ENCODE data around the gene CA12. TPM values are rescaled to one million over a fixed set of nuclear protein-coding genes. Genes with fewer than 3 reads are reported as not detected.
A peak's percentile ranks its signal among the peaks of the same experiment; 100 is the strongest.

CA12 gene
- total RNA-seq, 1 experiment from 2014 or later, result 5.2 TPM

DNA sequence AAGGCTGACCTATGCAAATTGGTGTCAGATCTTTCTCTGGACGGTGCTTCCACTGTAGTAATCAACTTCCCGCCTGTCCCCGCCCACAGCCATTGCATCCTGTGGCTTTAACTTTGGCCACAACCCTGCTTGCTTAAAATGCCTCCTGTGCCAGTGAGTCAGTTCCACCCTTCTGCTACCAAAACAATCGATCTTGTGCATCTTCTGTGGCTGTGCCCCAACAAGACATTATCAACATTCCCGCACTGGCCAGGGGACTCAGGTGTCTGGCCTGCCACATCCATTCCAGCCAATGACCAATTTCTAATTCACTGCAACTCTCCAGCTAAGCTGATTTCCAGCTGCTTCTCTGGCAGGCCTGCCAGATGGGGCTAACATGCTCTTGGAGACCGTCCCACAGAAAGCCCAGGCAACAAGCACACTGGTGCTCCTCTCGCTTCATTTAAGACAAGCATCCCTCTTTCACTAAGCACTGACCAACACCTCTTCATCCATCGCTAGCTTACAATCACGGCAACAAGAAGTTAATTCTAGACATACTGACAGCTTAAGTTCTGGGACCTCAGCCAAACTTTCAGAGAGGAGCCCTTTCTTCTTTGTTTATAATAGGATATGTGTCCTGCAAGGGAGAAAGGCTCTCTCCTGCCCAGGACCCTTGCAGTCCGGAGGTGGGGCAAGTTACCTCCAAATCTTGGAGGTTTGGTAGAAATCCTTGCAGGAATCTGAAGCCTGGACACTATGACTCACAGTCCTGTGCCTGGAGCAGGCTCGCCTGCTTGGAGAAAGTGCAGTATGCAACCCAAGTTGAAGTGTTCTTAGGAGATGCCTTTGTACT, 6.7 kb downstream of the CA12 start:
- DNase-seq (ENCODE audit: low read depth), result peak; percentile 64

DNA sequence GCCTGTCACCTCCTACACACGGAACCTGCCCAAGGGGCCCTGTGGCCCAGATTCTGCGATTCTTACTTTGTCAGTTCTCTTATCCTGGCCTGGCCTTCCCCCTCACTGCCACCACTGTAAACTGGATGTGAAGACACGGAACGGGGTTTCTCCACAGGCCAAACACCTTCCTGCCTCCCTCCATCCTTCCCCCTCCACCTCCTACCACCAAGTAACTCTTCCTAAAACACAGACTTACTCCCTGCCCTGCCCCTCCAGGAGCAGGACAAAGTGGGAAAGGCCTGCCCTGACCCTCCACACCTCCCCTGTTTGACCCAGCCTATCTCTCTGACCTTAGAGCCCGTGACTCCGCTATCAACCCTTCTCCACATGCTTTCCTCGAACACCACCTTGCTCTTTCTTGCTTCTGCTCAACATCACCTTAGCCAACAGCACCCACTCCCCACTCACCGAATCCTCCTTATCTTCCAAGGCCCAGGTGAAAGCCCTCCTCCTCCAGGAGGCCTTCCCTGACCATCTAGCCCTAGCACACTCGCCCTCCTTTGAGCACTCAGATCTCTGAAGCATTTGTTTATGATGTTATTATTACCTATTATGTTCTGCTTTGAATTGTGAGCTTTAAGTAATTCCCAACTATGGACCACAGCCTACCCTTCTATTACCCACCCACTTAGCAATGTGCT, 7.6 kb downstream of the CA12 start:
- DNase-seq (ENCODE audit: low read depth), result no peak

DNA sequence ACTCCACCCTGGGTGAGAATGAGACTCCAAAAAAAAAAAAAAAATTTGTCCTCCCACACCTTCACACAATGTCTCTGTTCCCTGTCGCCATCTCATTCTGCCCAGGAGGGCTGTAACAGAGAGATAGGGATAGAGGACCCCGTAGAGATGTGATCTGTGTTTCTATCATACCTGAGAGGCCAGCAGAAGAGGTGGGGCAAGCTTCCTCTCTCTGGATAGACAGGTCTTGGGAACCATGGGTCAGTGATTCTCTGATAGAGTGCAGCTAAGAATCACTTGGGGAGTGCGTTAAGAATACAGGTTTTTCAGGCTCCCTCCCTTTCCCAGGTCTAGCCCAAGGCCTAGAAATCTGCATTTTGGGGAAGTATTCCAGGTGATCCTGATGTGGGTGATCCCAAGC, 8.3 kb downstream of the CA12 start:
- DNase-seq (ENCODE audit: low read depth), result no peak

DNA sequence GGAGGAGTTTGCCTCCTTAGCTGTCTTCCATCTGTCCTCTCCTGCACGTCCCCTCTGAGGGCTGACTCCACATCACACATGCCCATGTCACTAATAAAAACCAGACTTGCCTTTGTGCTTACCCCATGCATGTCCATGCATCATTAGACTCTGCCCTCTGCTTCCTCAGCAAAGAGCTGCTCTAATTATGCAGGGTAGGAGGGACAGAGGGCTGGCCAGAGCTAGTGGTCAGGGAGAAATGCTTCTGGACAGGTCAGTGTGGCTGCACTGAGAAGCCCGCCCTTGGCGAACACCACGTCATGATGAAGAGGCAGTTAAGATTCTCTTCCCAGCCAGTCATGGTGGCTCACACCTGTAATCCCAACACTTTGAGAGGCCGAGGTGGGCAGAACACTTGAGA, 8.9 kb downstream of the CA12 start:
- no peak for DNase-seq (ENCODE audit: low read depth)

DNA sequence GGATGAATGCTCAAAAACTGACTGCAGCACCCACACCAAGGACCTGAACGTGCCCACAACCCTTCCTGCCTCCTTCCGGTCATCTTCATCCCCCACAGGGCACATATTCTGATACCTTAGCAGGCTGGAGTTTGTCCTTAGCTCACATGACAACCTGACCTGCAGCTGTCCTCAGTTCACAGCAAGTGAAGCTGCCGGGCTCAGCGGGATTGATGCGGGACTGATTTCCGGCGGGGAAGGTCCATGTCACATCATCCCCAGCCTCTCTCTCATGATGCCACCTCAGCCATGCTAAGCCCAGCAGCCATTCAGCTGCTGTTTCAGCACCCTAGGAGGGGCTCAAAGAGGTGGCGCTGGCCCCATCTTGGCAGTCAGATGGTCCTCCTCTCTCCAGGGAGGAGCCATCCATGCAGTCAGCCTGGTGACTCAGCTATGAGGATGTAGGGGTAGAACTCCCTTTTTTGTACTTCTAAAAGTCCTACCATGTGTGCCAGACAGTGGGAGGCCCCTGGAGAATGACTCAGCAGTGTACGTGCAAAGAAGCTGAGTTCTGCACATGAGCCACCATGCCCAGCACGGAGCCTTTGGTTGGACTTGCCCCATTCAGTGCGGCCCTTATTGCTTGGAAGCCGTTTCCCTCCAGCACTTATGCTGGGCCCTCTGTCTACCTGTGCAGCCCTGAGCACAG, 9.5 kb downstream of the CA12 start:
- DNase-seq (ENCODE audit: low read depth), result peak; percentile 95

DNA sequence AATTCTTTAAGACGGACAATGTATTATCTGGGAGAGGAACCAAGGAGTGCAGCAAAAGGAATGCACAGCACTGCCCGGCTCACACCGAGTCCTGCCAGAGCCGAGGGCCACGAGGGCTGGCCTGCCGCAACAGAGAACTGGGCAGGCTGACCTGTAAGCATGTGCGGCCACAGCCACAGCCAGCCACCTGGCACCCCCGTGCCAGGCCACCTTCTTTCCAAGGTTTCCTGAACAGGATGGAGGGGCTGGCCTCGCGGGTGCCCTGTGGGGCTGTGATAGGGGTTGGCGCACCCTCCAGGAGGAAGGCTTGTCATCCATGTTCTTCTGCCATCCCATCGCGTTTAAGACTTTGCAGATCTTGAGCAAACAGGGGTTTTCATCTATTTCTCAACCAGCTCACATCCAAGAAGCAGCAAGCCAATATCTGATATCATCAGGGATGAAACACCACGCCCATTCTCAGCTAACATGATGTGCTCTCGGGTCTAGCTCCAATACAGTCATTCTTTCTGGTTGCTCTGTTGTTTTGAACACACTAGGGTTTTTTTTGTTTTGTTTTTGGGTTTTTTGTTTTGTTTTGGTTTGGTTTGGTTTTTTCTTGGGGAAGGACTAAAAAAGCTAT, 10.2 kb downstream of the CA12 start:
- no peak for DNase-seq (ENCODE audit: low read depth)

DNA sequence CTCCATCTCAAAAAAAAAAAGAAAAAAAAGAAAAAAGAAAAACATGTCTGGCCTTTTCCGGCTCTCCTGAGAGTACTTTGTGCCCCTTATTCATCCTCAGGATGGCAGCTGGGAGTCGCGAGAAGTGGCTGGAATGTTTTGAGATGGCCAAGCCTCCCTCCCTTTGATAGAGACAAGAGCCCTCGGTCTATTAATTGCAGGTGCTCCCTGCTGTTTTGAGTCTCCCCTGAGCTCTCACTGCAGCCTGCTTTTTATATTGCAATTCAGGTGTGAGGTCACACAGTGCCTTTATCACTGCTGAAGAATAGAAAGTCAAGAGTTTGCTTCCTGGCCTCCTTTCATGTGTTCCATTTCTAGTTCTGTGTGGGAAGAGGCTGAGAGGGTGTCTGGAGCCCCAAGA, 10.9 kb downstream of the CA12 start:
- DNase-seq (ENCODE audit: low read depth), result no peak

DNA sequence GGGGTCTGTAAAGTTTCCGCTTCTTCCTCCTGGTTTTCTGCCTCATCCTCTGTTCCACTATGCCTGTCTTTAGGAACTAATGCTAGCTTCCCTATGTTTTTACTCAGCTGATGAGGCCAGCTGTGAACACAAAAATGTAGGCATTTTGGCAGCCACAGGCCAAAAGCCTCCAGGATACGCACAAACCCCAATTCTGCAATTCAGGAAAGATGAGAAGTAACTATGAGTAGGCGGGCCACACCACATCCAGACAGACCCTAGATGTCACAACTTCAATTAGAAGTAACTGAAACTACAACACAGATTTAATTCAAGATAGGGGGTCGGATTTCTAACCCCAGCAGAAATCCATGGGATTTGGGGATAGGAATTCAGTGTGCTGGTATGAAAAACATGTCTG, 11.9 kb downstream of the CA12 start:
- DNase-seq (ENCODE audit: low read depth), result no peak

DNA sequence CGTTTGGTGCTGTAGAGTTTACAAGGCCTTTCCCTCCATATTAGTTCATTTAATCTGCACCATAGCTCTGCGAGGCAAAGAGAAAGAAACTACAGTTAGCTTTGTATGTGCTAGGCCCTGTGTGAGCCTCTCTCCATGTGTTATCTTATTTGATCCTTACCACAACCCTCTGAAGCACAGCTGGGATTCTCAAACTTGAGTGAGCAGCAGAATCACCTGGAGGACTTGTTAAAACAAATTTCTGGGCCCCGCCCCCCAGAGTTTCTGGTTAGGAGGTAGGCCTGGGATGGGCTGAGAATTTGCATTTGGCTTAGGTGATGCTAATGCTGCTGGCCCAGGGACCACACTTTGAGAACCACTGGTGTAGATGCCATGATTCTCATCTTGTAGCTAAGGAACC, 12.3 kb downstream of the CA12 start:
- DNase-seq (ENCODE audit: low read depth), result no peak

DNA sequence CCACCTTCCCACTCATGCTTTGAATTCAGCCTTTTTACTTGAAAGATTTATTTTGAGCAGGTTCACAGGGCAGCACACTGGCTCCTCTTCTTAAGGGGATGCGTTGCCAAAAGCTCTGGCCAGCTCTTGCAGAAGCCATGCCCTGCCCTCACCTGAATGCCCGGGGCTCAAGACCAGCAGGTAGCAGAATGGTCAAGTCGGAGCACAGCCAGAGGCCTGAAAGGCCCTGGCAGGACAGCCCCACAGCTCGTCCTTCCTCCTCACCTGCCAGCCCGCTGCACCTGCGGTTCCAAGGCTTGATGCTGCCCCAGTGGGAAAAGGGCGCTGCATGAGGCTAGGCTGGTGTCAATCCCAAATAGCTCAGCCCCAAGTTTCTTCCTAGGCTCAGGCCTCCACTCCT, 13.1 kb downstream of the CA12 start:
- DNase-seq (ENCODE audit: low read depth), result no peak

DNA sequence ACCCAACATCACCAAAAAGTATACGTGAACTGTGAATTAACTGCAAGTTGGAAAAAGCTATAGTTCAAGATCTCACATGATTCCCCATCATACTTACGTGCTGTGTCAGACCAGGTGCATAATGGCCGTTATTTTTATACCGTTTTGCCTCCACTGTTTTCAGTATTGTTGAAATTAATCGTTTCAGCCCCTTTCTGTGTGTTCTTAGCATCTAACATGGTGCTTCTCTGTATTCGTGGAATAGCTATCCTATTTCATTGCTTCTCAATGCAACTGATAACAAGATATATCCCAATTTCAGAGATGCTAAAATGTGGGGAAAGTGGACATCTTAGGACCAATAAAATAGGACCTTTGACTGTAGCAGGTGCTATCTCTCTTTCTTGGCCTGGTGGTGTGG, 13.7 kb downstream of the CA12 start:
- no peak for DNase-seq (ENCODE audit: low read depth)

DNA sequence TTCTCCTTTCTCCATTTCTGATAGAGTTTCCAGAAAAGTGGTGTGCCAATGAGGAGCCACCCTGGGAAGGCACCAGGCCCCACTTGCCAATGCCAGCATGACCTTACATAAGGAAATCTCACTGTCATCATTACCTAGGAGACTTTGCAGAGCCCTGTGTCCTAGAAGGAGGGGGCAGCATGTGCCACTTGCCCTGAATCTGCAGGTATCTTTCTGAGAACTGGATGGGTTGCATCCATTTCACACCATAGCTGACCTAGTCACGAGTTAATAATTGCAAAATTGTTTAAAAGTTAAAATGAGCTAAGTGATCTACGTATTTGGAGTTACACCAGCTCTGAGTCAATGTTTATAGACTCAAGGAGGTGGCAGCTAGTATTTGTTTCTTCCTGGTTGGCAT, 14.3 kb downstream of the CA12 start:
- DNase-seq (ENCODE audit: low read depth), result no peak

DNA sequence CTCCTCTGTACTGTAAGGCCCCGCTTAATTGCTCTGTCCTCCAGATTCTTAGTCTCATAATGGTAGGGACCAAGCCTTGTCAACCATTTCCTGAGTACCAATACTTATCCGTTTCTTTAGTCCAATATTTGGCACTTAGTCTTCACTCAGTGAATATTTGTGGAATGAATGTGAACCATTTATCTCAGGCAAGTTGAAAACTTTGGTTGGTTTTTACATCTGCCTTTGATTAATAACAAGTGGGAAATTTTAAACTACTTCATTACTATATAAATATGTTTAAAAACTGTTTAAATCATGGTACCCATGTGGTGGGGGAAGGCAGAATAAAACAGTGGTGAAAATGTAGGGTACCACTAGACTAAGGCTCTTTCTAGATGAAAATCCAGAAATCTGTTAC, 15.2 kb downstream of the CA12 start:
- DNase-seq (ENCODE audit: low read depth), result no peak

DNA sequence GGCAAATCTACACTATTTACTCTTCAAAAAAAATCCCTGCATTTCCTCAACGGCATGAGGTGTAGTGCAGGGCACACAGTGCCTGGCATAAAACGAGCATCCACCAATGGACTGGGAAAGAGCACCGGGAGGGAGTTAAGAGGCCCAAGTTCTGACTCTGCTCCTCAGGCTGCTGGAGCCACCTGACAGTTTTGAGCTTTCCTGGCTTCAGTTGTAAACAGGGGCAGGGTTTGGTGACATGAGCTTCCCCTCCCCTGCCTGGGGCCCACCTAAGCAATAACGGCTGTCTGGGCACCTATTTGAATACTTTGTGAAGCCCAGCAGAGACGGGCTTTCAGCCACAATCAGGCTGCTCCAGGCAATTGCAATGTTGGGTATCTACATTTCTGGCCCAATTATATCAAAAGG, 16.4 kb downstream of the CA12 start:
- DNase-seq (ENCODE audit: low read depth), result no peak

DNA sequence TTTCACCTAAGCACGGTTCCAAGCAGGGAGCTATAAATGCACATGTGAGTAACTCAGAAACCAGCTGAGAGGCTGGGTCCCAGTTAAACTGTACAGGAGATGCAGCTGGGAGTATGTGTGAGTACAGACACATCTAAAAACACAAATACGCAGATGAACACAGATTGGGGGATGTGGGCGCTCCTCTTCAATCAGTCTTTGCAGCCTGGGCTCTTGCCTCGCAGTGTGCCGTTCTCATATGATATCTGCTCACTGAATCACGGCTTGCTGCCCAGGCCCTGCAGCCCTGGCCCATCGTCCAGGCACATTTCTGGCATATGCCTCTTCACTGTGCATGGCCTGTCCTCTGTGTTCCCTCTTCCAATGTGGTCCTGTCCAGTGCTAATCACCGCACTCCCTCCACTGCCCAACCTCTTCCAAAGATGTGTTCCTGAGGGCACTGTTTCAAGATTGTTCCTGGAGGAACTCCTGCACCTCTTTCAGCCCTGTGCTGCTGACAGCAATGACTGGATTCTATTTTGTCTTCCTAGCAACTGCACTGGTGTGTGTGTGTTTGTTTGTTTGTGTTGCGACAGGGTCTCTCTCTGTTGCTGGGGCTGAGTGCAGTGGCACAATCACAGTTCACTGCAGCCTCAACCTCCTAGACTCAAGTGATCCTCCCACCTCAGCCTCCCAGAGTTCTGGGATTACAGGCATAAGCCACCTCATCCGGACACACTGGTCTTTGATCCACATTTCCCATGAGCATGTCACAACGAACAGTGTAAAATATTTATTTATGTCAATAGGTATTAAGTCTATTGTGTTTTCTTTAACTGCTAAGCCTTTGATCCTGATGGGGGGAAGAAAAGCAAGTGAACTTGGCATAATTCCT, 17.0 kb downstream of the CA12 start:
- DNase-seq (ENCODE audit: low read depth), result no peak

DNA sequence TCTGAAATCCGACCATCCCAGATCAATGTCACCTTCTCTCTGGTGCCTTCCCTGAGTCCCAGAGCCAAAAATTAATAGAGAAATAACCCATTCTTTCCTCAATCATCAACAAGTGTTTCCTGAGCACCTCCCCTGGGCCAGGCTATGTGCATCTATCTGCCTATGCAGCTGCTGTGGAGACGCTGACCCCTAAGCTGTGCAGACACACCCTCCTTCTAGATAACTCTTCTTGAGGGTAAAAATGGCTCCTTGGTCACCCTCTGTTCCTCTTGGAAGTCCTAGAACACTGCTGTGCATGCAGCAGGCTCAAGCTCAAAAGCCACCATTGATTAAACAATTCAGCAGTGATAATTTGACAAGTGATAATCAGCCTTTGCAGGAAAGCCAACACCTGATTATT, 18.4 kb downstream of the CA12 start:
- no peak for DNase-seq (ENCODE audit: low read depth)

DNA sequence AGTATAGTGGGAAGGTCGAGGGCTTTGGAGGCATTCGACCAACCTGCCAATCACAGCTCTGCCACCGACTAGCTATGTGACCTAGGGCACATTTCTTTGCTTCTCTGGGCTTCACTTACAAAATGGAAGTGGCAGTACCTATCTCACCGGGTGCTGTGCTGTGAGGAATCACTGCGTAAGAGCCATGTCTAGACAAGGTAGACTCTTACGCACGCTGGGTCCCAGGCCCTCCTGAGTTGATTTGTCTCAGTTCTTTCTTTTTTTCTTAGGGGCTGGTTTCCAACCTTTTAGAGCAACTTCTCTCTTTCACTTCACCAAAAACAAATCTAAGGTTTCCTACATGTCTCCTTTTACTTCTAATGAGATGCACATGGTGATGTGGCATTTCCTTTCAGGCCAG, 18.8 kb downstream of the CA12 start:
- no peak for DNase-seq (ENCODE audit: low read depth)

DNA sequence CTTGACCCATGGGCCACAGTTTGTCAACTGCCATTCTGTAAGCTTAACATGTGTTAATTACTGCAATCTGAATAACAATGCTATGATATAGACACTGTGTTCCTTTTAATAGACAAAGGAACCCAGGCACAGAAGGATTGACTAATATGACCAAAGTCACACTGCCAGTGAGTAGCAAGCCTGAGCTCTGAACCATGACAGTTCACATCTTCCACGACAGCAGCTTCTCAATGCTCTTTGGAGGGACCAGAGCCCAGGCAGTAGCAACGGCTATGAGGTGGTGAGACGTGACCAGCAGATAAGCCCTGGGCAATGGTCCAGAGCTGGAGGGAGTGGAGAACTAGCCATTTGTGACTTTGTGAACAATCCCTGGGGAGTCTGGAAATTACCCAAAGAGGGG, 19.4 kb downstream of the CA12 start:
- DNase-seq (ENCODE audit: low read depth), result no peak

DNA sequence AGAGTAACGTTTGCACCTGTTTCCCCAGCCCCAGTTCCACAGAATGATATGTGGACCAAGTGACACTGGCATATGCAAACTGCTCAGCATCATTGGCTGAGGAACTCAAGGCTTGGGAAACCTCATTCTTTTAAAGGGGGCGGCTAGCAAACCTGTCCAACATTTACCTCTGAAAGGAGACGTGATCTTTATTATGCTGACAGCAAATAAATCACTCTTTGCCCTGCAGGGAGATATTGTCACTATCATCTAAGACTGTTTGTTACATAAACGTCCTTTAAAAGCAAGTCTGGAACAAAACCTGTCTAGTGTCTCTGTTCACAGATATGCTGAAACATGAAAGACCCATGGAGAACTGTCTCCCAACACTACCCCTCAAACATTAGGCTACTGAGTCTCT, 21.5 kb downstream of the CA12 start:
- DNase-seq (ENCODE audit: low read depth), result no peak

DNA sequence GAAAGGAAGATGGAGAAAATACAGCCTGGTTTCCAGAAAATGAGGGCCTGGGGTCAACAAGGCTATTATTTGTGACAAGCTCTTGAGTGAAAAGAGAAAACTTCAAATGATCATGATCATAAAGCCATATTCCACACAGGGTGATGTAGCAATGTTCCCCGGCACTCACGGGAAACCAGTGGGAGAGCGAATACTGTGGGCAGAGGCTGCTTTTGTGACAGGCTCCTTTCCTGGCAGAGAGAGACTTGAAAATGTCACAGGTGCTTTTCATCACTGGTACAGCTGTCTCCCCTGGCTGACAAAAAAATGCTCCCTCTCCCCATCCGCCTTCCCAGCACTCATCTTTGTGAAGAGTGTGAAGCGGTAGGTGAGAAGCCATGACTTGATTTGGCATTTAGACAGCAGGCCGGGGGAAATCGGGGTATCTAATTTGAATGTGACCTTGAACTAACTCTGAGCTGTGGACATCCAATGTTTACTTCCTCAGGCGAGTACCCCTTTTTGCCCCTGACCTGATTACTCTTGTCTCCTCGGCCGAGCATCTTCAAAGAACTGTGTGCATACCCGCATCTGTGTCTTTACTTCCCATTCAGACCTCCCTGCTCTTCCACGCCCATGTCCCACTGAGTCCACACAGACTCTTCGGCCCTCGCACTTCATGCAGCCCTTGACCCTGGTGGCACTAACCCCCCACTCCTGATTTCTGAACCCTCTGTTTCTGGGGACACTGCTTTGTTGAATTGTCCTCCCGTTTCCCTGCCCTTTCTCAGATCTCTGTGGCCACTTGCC, 23.2 kb downstream of the CA12 start:
- DNase-seq (ENCODE audit: low read depth), result no peak

DNA sequence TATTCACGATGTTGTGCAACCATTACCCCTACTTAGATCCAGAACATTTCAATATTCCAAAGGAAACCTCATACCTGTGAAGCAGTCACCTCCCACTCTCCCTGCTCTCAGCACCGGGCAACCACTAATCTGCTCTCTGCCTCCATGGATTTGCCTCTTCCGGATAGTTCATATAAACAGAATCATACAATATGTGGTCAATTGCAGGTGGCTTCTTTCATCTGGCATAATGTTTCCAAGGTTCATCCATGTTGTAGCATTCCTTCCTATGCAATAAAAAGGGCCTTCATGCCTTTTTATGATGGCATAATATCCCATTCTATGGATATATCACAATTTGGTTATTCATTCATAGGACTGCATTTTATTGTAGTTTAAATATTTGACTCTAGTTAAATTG, 23.9 kb downstream of the CA12 start:
- no peak for DNase-seq (ENCODE audit: low read depth)
